ENCODE measurements around the gene XPO6.

- TF ChIP-seq ZNF423 (tag by site-specific recombination; IDR thresholded peaks at IDR 0.05) (no peak), OVOL3 (tag by site-specific recombination; IDR thresholded peaks at IDR 0.05) (no peak), KLF10 (tag by site-specific recombination; IDR thresholded peaks at IDR 0.05) (no peak), ZBTB1 (tag by site-specific recombination; IDR thresholded peaks at IDR 0.05) (no peak), ZNF155 (tag by site-specific recombination; IDR thresholded peaks at IDR 0.05) (no peak), ZNF530 (tag by site-specific recombination; IDR thresholded peaks at IDR 0.05; ENCODE audit: low read depth) (no peak)
- TF ChIP-seq, protein P1, sequence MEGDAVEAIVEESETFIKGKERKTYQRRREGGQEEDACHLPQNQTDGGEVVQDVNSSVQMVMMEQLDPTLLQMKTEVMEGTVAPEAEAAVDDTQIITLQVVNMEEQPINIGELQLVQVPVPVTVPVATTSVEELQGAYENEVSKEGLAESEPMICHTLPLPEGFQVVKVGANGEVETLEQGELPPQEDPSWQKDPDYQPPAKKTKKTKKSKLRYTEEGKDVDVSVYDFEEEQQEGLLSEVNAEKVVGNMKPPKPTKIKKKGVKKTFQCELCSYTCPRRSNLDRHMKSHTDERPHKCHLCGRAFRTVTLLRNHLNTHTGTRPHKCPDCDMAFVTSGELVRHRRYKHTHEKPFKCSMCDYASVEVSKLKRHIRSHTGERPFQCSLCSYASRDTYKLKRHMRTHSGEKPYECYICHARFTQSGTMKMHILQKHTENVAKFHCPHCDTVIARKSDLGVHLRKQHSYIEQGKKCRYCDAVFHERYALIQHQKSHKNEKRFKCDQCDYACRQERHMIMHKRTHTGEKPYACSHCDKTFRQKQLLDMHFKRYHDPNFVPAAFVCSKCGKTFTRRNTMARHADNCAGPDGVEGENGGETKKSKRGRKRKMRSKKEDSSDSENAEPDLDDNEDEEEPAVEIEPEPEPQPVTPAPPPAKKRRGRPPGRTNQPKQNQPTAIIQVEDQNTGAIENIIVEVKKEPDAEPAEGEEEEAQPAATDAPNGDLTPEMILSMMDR (tag by site-specific recombination; IDR thresholded peaks at IDR 0.05), result no peak
- TF ChIP-seq, protein P2, sequence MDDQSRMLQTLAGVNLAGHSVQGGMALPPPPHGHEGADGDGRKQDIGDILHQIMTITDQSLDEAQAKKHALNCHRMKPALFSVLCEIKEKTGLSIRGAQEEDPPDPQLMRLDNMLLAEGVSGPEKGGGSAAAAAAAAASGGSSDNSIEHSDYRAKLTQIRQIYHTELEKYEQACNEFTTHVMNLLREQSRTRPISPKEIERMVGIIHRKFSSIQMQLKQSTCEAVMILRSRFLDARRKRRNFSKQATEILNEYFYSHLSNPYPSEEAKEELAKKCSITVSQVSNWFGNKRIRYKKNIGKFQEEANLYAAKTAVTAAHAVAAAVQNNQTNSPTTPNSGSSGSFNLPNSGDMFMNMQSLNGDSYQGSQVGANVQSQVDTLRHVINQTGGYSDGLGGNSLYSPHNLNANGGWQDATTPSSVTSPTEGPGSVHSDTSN (CRISPR knock-in tag; IDR thresholded peaks at IDR 0.05), result no peak
Measured at GRCh38 chr16:28105297-28105696, 106.5 kb downstream of the XPO6 start.

Measured in HEK293 (cell line).